GM19467 (cell line): ENCODE data around the gene TMEM132C.

Experiments
- ATAC-seq: cut with Tn5 transposase; IDR thresholded peaks from one replicate; pipeline ENCODE4 v1.9.1; 2021; ENCODE audit warnings: mild to moderate bottlenecking, moderate library complexity; ENCODE audit not compliant: unreplicated experiment

The TMEM132C gene

GRCh38 chr12:128644664-128645296 is 377.8 kb downstream of the TMEM132C start:
- no peak for ATAC-seq

DNA sequence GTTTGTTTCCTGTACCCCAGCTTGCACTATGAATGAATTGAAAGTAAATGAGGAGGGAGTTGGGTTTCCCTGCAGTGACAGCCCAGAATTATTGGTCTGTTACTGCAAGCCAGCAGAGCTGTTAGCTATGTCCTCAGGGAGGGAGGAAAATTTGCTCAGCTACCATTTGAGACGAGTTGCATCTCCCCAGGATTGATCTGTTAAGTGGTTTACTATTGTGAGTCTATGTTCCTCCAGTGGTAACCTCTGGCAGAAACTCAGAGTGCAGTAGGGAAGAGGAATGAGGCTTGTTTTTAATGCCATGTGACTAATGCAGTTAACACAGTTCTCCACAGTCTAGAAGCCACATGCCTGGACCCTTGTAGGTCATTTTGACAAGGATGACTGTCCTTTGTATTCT is 382.9 kb downstream of the TMEM132C start:
- no peak for ATAC-seq

- ATAC-seq = no peak
These were observed 385.3 kb downstream of the TMEM132C start for GRCh38 chr12:128652136-128652751.

GRCh38 chr12:128654468-128654867 is 387.5 kb downstream of the TMEM132C start:
- ATAC-seq = no peak

DNA sequence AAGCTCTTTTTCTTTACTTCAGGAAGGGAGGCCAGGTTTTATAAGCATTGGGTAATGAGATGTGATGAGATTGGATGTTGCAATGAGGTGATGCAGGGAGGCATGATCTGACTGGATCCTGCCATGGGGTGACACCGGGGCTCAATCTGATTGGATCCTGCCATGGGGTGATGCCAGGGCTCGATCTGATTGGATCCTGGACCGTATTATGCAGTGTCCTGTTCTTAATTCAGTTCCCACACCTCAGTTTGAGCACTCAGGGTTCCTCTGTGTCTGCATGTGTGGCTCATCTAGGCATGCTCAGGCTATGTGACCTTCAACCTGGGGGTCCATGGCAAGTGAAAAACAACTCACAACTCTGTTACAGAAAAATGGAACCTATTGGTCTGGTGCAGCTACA is 390.4 kb downstream of the TMEM132C start:
- no peak for ATAC-seq

DNA sequence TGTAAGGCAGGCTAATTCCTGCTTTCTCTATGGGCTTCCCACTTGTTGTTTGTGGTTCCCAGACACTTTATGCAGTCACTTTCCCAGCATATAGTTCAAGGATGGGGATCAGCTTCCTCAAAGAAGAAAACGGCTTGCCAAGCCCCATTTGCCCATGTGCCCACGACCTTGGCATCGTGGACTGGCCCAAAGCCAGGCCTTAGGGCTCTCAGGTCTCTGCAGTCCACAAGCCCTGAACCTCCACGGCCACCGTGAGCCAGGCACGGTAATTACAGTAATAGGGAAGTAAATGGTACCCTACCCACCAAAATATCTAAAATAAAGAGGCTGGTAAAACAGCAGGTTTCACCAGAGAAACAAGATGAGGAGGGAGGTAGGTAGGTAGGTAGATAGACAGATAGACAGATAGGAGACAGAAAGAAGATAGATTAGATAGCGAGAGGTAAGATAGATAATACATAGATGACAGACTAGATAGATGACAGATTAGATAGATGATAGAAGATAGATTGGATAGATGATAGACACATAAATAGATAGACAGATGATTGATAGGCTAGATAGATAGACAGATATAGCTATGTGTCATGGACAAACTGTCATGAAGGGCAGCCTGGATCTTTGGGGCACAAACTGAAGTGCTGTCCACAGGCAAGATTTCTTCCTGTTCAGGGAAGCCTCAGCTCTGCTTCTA is 393.7 kb downstream of the TMEM132C start:
- no peak for ATAC-seq

GRCh38 chr12:128661226-128661569 is 394.2 kb downstream of the TMEM132C start:
- no peak for ATAC-seq

DNA sequence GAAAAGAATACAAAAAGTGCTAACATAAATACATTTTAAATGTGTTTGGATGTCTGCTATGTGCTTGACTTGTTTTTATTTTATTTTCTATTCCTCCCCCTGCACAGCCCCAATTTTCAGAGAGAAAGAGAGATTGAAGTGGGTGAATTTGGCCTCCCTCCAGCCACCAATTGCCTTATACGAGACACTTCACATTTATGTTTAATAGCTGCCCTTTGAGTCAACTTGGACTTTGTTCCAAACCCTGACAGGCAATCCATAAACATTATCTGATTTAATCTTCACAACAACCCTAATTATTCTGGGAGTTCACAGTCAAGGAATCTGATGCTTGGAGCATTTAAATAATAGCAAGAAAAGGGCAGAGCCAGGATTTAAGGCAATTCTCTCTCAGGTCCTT is 395.1 kb downstream of the TMEM132C start:
- no peak for ATAC-seq

DNA sequence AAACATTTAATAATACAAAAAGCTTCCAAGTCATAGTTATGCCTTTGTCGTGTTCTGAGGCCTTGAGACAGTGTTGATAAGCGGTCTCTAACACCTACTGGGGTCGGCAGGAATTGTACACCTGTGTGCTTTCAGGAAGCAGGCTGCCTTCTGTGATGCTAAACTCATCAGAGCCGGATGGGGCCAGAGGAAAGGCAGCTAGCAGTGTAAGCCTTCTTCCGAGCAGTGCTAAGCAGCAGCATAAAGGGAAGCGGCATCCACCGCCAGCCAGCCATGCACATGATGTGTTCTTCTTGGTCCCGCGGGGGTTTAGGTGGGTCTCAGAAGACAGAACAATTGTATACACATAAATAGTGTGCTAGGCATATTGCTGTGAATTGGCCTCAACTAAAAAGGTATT is 397.5 kb downstream of the TMEM132C start:
- ATAC-seq = no peak

DNA sequence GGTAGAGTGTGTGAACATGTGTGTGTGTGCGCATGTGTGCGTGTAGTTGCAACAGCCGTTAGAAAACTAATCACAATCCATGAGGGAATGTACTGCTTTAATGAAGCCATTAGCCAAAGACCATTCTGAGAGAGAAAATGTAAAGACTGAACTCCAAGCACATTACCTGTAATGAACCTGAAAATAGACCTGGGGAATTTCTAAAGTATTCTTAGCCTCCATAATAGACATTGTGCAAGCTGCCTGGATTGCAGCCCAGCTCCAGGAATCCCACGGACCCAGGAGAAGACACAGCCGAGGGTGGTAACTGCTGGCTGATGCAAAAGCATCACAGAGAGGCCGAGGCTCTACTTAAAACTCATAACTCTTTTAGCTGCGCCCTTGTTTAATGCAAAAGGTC is 400.2 kb downstream of the TMEM132C start:
- ATAC-seq = no peak

- no peak for ATAC-seq
These were observed 404.6 kb downstream of the TMEM132C start for GRCh38 chr12:128671528-128672042.

- no peak for ATAC-seq
These were observed 405.5 kb downstream of the TMEM132C start for GRCh38 chr12:128672428-128672827.

GRCh38 chr12:128672893-128673292 is 405.9 kb downstream of the TMEM132C start:
- no peak for ATAC-seq

- ATAC-seq = no peak
These were observed 408.6 kb downstream of the TMEM132C start for GRCh38 chr12:128675576-128675975.

- no peak for ATAC-seq
These were observed 413.6 kb downstream of the TMEM132C start for GRCh38 chr12:128680555-128680954.

GRCh38 chr12:128682548-128683275 is 415.7 kb downstream of the TMEM132C start:
- no peak for ATAC-seq

- no peak for ATAC-seq
These were observed 417.4 kb downstream of the TMEM132C start for GRCh38 chr12:128684352-128684751.

DNA sequence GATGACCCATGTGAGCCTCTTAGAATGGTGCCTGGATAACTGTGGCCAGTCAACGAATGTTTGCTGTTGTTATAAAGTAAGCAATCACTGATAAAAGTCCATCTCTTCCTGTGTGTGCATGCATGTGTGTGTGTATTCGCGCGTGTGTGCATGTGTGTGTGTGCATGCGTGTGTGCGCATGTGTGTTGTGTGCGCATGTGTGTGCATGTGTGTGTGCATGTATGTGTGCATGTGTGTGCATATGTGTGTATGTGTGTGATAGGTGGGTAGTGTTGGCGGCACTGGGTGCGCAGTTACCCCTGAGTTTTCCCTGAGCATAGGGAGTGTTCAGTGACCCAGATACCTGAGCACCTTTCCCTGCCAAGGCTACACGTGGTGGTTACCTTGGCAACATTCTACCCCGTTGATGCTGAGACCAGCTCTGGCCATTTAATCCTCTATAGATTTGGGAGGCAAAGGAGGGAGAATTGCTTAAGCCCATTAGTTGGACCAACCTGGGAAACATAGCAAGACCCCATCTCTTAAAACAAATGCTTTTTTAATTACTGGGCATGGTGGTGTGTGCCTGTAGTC is 419.0 kb downstream of the TMEM132C start:
- ATAC-seq = no peak

DNA sequence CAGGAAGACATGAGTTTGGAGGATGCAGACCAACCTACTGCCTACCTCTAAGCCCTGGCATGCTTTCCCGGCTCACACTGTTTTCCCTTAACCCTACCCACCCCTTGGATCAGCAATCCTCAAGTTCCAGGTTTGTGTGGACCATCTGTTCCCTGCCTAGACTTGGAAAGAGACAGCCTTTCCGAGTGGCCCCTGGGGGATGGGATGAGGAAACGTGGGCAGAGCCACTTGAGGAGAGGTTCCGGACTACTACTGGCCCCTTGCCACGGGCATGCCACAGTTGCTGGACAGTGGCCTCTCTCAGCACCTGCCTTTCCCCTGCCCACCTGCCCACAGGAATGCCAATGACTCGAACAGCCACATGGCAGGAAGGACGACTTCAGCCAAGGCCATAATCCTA is 420.9 kb downstream of the TMEM132C start:
- ATAC-seq = no peak

DNA sequence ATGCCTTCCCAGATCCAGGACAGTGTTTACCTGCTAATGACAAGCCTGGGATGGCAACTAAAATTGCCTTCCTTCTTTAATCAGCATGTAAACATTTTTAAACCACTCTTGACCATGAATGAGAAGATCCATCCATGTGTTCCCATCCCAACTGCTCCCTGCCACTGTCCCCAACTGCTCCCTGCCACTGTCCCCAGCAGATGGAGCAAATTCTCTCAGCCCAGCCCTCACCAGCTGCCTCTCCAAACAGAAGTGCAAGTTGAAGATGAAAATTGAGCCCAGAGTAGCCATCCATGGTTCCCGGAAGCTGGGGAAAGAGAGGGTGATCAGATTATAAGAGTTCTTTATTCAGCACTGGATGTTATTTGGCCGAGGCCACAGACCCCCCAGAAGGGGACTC is 423.7 kb downstream of the TMEM132C start:
- ATAC-seq = no peak

DNA sequence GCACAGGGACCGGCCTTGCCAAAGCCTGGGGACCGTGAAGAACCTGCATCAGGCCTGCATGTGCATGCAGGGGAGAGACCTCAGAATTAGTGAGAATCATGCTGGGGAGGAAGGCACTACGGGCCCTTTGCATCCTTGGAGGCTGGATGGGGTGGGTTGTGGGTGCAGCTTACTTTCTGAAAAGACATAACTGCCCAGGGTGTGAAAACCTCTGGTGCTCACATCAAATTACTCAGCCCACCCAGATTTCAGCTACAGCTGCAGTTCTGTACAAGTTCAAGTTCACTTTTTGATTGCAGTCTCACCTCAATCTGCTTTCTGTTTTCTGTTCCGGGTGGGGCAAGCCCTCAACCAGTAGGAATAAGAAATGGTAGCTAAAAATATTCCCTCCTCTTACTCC is 426.1 kb downstream of the TMEM132C start:
- no peak for ATAC-seq
